Vagina (tissue), 2 donors: Measurements from ENCODE around the gene MPI.

Source experiments
- CTCF ChIP-seq, 3 experiments: fragments of 450-650 bp in 2 of 3; fragments of 200-600 bp in 1 of 3; sonication (generic) in 1 of 3; IDR thresholded peaks; one replicate each; pipeline ENCODE4 v1.5.1; 2017 to 2019; ENCODE audit warnings: antibody characterized with exemption in 3 of 3, mild to moderate bottlenecking in 2 of 3, moderate library complexity in 2 of 3
- POLR2A ChIP-seq, 2 donors: fragments of 450-650 bp; IDR thresholded peaks; one replicate each; pipeline ENCODE4 v1.6.1; 2017; ENCODE audit warnings: antibody characterized with exemption in 2 of 2, mild to moderate bottlenecking in 2 of 2, moderate library complexity in 2 of 2
- POLR2AphosphoS5 ChIP-seq, 2 donors: sonication (generic); formaldehyde crosslinking; IDR thresholded peaks; one replicate each; pipeline ENCODE4 v1.9.0; 2017; ENCODE audit warnings: antibody characterized with exemption in 2 of 2, mild to moderate bottlenecking in 2 of 2, low read depth in 1 of 2; ENCODE audit not compliant: insufficient read depth in 1 of 2

DNA sequence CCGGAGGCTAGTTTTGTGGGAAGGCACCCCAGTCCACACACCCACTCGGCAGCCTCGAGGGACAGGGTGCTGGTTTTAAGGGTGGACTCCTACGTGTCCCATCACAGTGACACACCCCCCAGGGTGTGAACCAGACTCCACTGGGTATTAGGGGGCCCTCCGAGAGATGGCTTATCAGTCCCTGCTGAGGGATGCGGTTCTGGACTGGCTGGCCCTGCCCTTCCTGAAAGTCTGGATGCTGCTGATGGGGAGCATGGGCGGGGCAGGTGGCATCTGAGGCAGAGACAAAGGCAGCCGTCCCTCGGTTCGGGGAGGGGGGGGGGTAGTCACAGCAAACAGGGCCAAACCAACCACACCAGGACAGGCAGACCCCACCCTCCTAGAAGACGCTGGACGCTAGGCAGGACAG, 45.9 kb upstream of the MPI start:
- TF ChIP-seq CTCF (IDR thresholded peaks at IDR 0.05) (no peak), POLR2A (IDR thresholded peaks at IDR 0.05) (no peak), POLR2AphosphoS5 (IDR thresholded peaks at IDR 0.05; ENCODE audit: insufficient read depth in 1 of 2, low read depth in 1 of 2) (no peak)
